H9 (cell line): ENCODE measurements around the gene VSX1. TPM values are rescaled to one million over a fixed set of nuclear protein-coding genes. Genes with fewer than 3 reads are reported as not detected.

Experiments used
- DNase-seq: peaks from one replicate; pipeline ENCODE4 v3.0.0-alpha.2; 2017
- H2AFZ ChIP-seq: one replicate; pipeline ENCODE4 v1.6.1; 2013; ENCODE audit warnings: mild to moderate bottlenecking, low read length, control low read depth, moderate library complexity
- H2AK5ac ChIP-seq: 2 replicates; pipeline ENCODE4 v1.6.1; 2013; ENCODE audit warnings: low read length, control low read depth, mixed read lengths; ENCODE audit not compliant: insufficient read length
- H2BK120ac ChIP-seq: one replicate; pipeline ENCODE4 v1.6.1; 2013; ENCODE audit warnings: low read depth, mild to moderate bottlenecking, low read length, control low read depth, inconsistent platforms; ENCODE audit not compliant: poor library complexity, severe bottlenecking
- H2BK12ac ChIP-seq: 2 replicates; pipeline ENCODE4 v1.6.1; 2013; ENCODE audit warnings: low read length, control low read depth, mixed read lengths, low read depth; ENCODE audit not compliant: insufficient read length
- H2BK15ac ChIP-seq: 2 replicates; pipeline ENCODE4 v1.6.1; 2013; ENCODE audit warnings: low read depth, low read length, control low read depth
- H2BK20ac ChIP-seq: one replicate; pipeline ENCODE4 v1.6.1; 2013; ENCODE audit warnings: low read depth, mild to moderate bottlenecking, low read length, control low read depth, inconsistent platforms; ENCODE audit not compliant: poor library complexity, severe bottlenecking
- H2BK5ac ChIP-seq: 2 replicates; pipeline ENCODE4 v1.6.1; 2013; ENCODE audit warnings: low read length, control low read depth, mixed read lengths; ENCODE audit not compliant: insufficient read length
- H3K14ac ChIP-seq: 2 replicates; pipeline ENCODE4 v1.6.1; 2013; ENCODE audit warnings: low read length, control low read depth; ENCODE audit not compliant: insufficient read depth
- H3K18ac ChIP-seq: 2 replicates; pipeline ENCODE4 v1.6.1; 2013; ENCODE audit warnings: low read depth, mild to moderate bottlenecking, mixed read lengths, low read length, control low read depth; ENCODE audit not compliant: insufficient read length
- H3K23ac ChIP-seq: 2 replicates; pipeline ENCODE4 v1.6.1; 2013; ENCODE audit warnings: low read length, control low read depth, mixed read lengths, low read depth; ENCODE audit not compliant: insufficient read length
- H3K23me2 ChIP-seq: 2 replicates; pipeline ENCODE4 v1.6.1; 2013; ENCODE audit warnings: low read depth, mild to moderate bottlenecking, mixed read lengths, low read length, control low read depth; ENCODE audit not compliant: insufficient read length, poor library complexity, severe bottlenecking
- H3K27ac ChIP-seq: 2 replicates; pipeline ENCODE4 v1.5.1; 2013; ENCODE audit warnings: low read length, control low read depth, mixed read lengths, low read depth; ENCODE audit not compliant: insufficient read length
- H3K27me3 ChIP-seq: 2 replicates; pipeline ENCODE4 v1.6.1; 2013; ENCODE audit warnings: low read length, control low read depth, inconsistent platforms; ENCODE audit not compliant: insufficient read depth
- H3K4ac ChIP-seq: 2 replicates; pipeline ENCODE4 v1.6.1; 2013; ENCODE audit warnings: low read depth, mild to moderate bottlenecking, control low read depth, inconsistent platforms, low read length, moderate library complexity
- H3K4me1 ChIP-seq: 2 replicates; pipeline ENCODE4 v1.6.1; 2013; ENCODE audit warnings: low read length, control low read depth, inconsistent platforms; ENCODE audit not compliant: insufficient read depth
- H3K4me2 ChIP-seq: 2 replicates; pipeline ENCODE4 v1.6.1; 2013; ENCODE audit warnings: low read length, control low read depth, mixed read lengths; ENCODE audit not compliant: insufficient read length, insufficient read depth
- H3K56ac ChIP-seq: 2 replicates; pipeline ENCODE4 v1.6.1; 2013; ENCODE audit warnings: low read depth, mild to moderate bottlenecking, mixed read lengths, low read length, control low read depth; ENCODE audit not compliant: insufficient read length
- H3K79me1 ChIP-seq: 2 replicates; pipeline ENCODE4 v1.6.1; 2013; ENCODE audit warnings: low read depth, mild to moderate bottlenecking, moderate library complexity, low read length, control low read depth, inconsistent platforms; ENCODE audit not compliant: insufficient read depth, poor library complexity, severe bottlenecking
- H3K79me2 ChIP-seq: 2 replicates; pipeline ENCODE4 v1.6.1; 2013; ENCODE audit warnings: low read length, control low read depth, inconsistent platforms; ENCODE audit not compliant: insufficient read depth
- H3K9ac ChIP-seq: 2 replicates; pipeline ENCODE4 v1.6.1; 2013; ENCODE audit warnings: low read length, control low read depth, mixed read lengths; ENCODE audit not compliant: insufficient read length; ENCODE audit errors: extremely low read depth
- H3K9me3 ChIP-seq: one replicate; pipeline ENCODE4 v1.6.1; 2013; ENCODE audit warnings: low read depth, low read length, inconsistent platforms; ENCODE audit not compliant: control insufficient read depth
- H3T11ph ChIP-seq: one replicate; pipeline ENCODE4 v1.6.1; 2013; ENCODE audit warnings: mild to moderate bottlenecking, low read length, control low read depth, inconsistent platforms
- H4K20me1 ChIP-seq: one replicate; pipeline ENCODE4 v1.6.1; 2013; ENCODE audit not compliant: control insufficient read depth, insufficient read length, insufficient read depth
- H4K5ac ChIP-seq: 2 replicates; pipeline ENCODE4 v1.6.1; 2013; ENCODE audit warnings: low read depth, mild to moderate bottlenecking, mixed read lengths, low read length, control low read depth; ENCODE audit not compliant: insufficient read length
- H4K8ac ChIP-seq: replicated peaks from 2 replicates; pipeline ENCODE4 v1.6.1; 2013; ENCODE audit warnings: low read length, control low read depth, mixed read lengths, low read depth; ENCODE audit not compliant: insufficient read length
- H4K91ac ChIP-seq: 2 replicates; pipeline ENCODE4 v1.6.1; 2013; ENCODE audit warnings: low read depth, mild to moderate bottlenecking, moderate library complexity, mixed read lengths, low read length, control low read depth; ENCODE audit not compliant: insufficient read length
- H3K27ac Mint-ChIP-seq, 3 experiments: 2 replicates in 2 of 3; 3 replicates in 1 of 3; pipeline ENCODE4 v1.8.0; 2020 to 2021; ENCODE audit warnings: mixed read lengths in 3 of 3, mild to moderate bottlenecking in 1 of 3, moderate library complexity in 1 of 3
- H3K27me3 Mint-ChIP-seq: 2 replicates; pipeline ENCODE4 v1.8.0; 2021; ENCODE audit warnings: low read depth, mild to moderate bottlenecking, moderate library complexity, mixed read lengths
- H3K36me3 Mint-ChIP-seq, 3 experiments: 2 replicates in 2 of 3; 3 replicates in 1 of 3; pipeline ENCODE4 v1.8.0; 2020 to 2021; ENCODE audit warnings: low read depth in 3 of 3, mixed read lengths in 3 of 3; ENCODE audit not compliant: insufficient read depth in 1 of 3
- H3K4me1 Mint-ChIP-seq, 2 experiments: 2 replicates each; pipeline ENCODE4 v1.8.0; 2020; ENCODE audit warnings: mixed read lengths in 2 of 2
- H3K4me3 Mint-ChIP-seq, 2 experiments: 2 replicates in 1 of 2; 3 replicates in 1 of 2; pipeline ENCODE4 v1.8.0; 2020 to 2021; ENCODE audit warnings: mild to moderate bottlenecking in 2 of 2, mixed read lengths in 2 of 2, moderate library complexity in 1 of 2
- H3K9me3 Mint-ChIP-seq, 2 experiments: 2 replicates in 1 of 2; 3 replicates in 1 of 2; pipeline ENCODE4 v1.8.0; 2020; ENCODE audit warnings: mild to moderate bottlenecking in 2 of 2, mixed read lengths in 2 of 2, moderate library complexity in 1 of 2
- CTCF ChIP-seq: fragments of 200-600 bp; sonication (generic); conservative IDR thresholded peaks from 3 replicates; pipeline ENCODE4 v1.8.0; 2021; ENCODE audit warnings: antibody characterized with exemption, mild to moderate bottlenecking
- WGBS: extraction: QIAGEN DNeasy Blood & Tissue Kit; methylation state at CpG from one replicate; pipeline ENCODE4 v1.1.7; 2013; ENCODE audit warnings: missing lambda C conversion rate, low lambda C conversion rate, mixed read lengths; ENCODE audit not compliant: insufficient read length; ENCODE audit errors: extremely low coverage; 5-methylcytosine and 5-hydroxymethylcytosine counted together
- total RNA-seq: library from RNA; stranded (reverse); gene quantifications from 2 replicates; pipeline ENCODE4 v1.2.1, GENCODE V29; 2021

Gene VSX1
- total RNA-seq, 1 experiment from 2014 or later, result not detected

- Mint-ChIP-seq H3K4me3 (no peak overlapping the region), H3K36me3 (no peaks in the 10 kb centered on the region), H3K27ac (no peak overlapping the region), H3K9me3 (no peaks in the 10 kb centered on the region), H3K27me3 (peaks cover 83% of the 10 kb centered on the region), H3K4me1 (peaks cover 12 to 15% of the 10 kb centered on the region in 2 experiments; a peak in 3 of 4 replicates)
- H3K23me2 ChIP-seq, result peaks cover 18% of the 10 kb centered on the region
- no peak overlapping the region for H4K5ac ChIP-seq
- no peak overlapping the region for H4K91ac ChIP-seq
- H2BK15ac ChIP-seq, result no peak overlapping the region
- H4K20me1 ChIP-seq, result no peaks in the 10 kb centered on the region
- no peaks in the 10 kb centered on the region for H3K9me3 ChIP-seq
- no peak overlapping the region for H2BK12ac ChIP-seq
- no peaks in the 10 kb centered on the region for H3K4me1 ChIP-seq
- no peak overlapping the region for H2AFZ ChIP-seq
- no peak overlapping the region for H3T11ph ChIP-seq
- no peak overlapping the region for H3K18ac ChIP-seq
- H3K79me1 ChIP-seq, result no peaks in the 10 kb centered on the region
- peaks cover 39% of the 10 kb centered on the region; the same call in 1 of the 2 replicates for H3K27me3 ChIP-seq
- no peak overlapping the region for H3K23ac ChIP-seq
- H3K9ac ChIP-seq, result no peak overlapping the region
- WGBS, result no CpG with 5 or more reads among the region's 10 CpGs
- H3K79me2 ChIP-seq, result no peaks in the 10 kb centered on the region
- TF ChIP-seq CTCF, result no peak
- H2BK20ac ChIP-seq, result no peak overlapping the region
- no peak overlapping the region for H3K4ac ChIP-seq
- DNase-seq, result no peak
- no peak overlapping the region for H2BK5ac ChIP-seq
- H3K27ac ChIP-seq, result no peak overlapping the region
- no peak overlapping the region for H3K4me2 ChIP-seq
- no peak overlapping the region for H3K14ac ChIP-seq
- no peak overlapping the region for H2AK5ac ChIP-seq
- H3K56ac ChIP-seq, result no peak overlapping the region
- H2BK120ac ChIP-seq, result no peak overlapping the region
- H4K8ac ChIP-seq, result no peak overlapping the region
These were observed 26.8 kb downstream of the VSX1 start for GRCh38 chr20:25054995-25055629.
